GM18517 (cell line): ENCODE measurements around the gene TLK2.
"Not testable (repeated sequence)": the region's sequence is repeated elsewhere in the genome, so short reads cannot be mapped to it uniquely, and the experiment has no call there.

Source experiments
- ATAC-seq: cut with Tn5 transposase; IDR thresholded peaks from one replicate; pipeline ENCODE4 v1.9.1; 2021; ENCODE audit warnings: mild to moderate bottlenecking, moderate library complexity; ENCODE audit not compliant: unreplicated experiment

Gene TLK2

DNA sequence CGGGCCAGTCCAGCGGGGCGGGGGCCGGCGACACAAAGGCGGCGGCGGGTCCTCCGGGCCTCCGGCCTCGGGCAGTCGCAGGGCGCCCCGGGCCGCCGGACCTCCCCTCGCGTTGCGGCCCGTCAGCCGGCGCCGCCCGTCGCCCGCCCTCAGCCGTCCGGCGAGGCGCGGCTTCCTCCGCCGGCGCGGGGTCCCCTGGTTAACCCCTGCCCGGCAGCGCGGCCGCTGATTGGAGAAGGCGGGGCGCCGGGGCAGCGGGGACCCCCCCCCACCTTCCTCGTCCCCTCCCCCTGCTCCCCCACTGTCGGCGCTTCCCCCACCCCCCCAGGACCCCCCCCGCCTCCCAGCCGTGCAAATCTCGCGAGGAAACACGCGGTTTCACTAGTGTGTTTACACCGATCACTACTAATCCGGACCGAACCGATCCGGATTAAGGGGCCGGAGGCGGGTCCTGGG lies at the start of gene TLK2:
Gene TLK2 (plus strand): TSS at position 402 of the 456 bp plus-strand sequence. CDS start 2,301 bp downstream, outside the sequence.
- ATAC-seq: peak; percentile 45

DNA sequence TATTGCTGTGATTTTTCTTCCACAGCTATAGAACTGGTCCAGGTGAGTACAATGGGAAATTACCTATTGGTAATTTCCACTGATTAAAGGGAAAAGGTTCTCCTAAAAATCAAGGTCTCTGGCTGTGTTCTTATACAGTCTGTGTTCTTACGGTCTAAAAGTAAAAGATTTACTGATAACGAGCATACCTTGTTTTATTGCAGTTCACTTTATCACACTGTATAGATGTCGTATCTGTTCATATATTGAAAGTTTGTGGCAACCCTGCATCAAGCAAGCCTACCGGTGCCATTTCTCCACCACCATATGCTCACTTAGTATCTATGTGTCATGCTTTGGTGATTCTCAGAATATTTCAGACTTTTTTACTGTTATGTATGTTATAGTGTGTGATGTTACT lies 43.4 kb upstream of the TLK2 start:
- ATAC-seq: not testable (repeated sequence)

DNA sequence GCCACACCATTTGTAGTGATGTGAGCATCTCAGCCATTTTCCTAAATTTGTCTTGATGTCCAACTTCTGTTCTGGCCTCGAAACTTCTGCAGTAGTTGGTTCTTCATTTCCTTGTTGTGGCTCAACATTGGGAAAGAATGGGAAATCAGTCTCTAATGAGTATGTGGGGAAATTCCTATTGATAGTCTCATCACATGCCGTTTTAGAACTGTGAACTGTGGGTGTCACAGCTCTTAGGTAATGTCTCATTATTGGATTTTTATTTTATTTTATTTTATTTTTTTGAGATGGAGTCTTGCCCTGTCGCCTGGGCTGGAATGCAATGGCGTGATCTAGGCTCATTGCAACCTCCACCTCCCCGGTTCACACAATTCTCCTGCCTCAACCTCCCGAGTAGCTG lies 37.4 kb upstream of the TLK2 start:
- not testable (repeated sequence) for ATAC-seq

DNA sequence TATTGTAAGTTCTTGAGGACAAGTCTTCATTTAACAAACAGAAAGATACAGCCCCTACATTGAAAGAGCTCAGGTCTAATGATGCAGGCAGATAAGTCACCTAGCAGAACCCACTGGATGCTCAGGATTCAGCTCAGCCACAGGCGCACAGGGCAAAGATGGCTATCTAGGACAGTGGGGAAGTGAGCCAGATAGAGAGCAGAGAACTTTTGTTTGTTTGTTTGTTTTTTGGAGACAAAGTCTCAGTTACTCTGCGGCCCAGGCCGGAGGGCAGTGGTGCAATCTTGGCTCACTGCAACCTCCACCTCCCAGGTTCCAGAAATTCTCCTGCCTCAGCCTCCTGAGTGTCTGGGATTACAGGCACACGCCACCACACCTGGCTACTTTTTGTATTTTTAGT lies 34.6 kb upstream of the TLK2 start:
- ATAC-seq: no peak

DNA sequence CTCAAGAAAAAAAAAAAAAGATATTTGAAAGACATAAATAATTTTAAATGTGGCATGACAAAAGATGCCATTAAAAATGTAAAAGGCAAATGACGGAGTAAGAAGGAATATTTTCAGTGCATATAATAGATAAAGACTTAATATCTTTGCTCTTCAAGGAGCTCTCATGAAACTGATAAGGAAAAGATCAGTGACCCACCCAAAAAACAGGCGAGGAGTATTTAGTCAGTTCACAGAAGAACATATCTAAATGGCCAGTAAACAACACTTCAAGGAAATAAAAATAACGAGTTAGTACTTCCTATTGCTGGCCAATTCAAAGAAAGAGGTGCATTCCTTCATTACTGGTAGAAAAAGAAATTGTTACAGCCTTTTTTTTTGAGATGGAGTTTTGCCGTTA lies 32.8 kb upstream of the TLK2 start:
- not testable (repeated sequence) for ATAC-seq

DNA sequence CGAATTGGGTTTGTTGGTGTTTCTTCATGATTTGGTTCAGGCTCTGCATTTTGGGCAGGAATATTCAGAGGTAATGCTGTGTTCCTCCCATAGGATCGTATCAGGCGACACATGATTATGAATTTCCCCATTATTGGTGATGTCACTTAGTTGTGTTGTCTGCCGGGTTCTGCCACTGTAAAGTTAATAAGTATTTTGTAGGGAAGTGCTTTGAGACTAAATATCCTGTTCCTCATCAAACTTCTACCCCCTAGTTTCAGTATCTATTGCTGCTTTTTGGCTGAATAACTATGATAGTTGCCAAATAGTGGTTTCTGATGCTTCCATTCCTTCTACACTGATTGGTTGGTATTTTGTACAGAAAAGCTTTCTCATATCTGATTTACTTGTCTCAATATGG lies 26.4 kb upstream of the TLK2 start:
- not testable (repeated sequence) for ATAC-seq

DNA sequence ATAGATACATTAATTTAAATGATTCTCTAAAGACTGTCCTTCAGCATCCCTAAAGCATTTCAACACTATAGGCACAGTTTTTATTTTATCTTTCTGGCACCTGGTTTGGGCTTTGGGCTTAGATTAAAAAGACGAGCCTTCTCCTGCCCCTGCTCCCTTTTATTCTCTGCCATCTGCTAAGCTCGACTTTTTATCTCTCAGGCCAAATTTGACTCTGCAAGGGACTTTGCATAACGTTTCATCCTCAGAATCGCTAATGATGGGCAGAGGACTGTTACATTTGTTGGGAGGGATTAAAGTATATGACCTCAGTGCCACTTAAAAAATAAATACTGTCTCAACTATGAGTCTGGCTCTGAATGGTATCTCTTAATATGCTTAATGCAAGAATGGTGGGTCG lies 25.6 kb upstream of the TLK2 start:
- ATAC-seq: not testable (repeated sequence)

DNA sequence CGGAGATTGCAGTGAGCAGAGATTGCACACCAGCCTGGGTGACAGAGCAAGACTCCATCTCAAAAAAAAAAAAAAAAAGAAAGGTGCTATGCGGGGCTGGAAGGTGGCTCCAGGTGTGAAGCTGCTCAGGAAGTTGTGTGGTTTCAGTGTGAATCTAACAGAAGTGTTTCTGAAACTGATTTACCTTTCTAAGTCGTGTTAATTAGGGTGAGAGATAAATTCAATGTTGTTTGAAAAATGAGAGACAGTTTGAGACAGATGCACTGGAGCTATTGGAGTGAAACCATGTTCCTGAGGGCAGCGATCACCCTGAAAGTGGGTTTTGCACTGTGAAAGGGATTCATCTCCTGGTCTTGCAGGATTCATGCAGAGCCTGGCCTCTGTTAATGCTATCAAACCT lies 25.0 kb upstream of the TLK2 start:
- peak; percentile 43 for ATAC-seq

DNA sequence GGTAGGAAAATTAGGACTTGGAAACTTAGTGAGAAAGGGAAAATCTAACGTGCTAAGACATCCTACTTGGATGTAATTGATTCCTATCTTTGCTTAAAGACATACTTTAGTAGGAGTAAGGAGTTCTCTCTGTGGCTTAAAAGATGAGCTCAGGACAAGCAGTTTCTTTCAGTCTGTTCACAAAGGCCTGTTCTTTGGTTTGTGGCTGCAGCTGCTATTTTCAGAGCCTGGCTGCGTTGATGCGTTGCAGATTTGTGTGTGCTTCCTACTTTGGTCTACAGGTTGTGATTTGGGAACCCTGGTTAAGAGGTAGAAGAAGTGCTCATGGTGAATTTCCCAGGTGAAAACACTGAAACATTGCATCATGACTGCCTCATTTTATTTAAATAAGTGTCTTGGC lies 24.5 kb upstream of the TLK2 start:
- ATAC-seq: peak; percentile 42

DNA sequence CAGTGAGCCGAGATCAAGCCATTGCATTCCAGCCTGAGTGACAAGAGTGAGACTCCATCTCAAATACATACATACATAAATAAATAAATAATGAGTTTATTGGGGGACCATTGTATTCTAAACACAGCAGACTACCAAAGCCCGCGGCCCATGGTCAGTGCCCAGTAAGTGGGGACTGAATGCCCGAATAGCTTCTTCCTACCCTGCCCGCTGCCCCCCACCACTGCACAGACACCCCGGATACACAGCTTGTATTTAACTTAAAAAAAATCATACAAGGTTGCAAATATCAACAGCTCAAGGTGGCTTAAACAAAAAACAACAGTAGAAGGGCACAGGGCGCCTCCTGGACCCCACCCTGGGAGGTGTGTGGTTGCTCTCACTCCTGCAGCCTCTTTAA lies 22.6 kb upstream of the TLK2 start:
- ATAC-seq: no peak

DNA sequence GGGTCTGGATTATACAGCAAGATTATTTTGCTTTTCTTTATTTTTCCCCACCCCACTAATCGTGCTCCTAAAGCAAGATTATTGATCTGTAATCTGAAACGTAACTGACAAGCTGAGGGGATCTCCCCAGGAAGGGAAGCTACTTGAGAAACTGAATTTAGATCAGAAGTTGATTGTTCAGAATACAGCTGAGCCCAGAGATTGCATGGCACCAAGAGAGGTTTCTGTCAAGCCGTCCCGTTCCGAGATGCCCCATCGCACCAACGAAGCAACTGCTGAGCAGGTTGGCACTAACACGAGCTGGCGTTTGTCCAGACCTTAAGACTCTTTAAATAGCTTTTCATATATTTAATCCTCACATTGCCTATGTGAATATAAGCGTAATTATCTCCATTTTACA lies 20.1 kb upstream of the TLK2 start:
- ATAC-seq: not testable (repeated sequence)

DNA sequence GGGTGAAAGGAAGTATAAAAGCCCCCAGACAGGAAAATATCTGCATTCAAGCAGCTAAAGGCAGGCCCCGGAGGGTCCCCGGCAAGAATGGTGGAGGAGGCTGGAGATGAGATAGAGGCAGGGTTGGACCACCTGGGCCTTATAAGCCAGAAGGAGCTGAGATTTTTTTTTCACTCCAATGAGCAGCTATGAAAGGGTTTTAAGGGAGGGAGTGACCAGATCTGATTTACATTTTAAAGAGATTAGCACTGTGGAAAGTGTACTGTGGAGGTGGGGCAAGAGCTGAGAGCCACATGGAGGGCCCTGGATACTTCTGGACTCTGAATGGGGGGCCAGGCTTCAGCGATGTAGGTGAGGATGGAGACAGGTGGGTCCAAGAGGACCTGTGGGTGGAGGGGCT lies 14.2 kb upstream of the TLK2 start:
- ATAC-seq: not testable (repeated sequence)

DNA sequence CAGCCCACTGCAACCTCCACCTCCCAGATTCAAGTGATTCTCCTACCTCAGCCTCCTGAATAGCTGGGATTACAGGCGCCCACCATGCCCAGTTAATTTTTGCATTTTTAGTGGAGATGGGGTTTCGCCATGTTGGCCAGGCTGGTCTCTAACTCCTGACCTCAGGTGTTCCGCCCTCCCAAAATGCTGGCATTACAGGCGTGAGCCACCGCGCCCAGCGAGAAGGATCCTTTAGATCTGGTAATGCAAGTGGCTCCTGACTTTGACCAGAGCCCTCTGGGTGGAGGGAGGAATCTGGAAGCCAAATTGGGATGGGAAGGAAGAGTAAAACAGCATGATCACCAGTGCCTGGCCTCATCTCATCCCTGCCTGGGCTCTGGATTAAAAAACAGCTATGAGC lies 13.4 kb upstream of the TLK2 start:
- not testable (repeated sequence) for ATAC-seq

DNA sequence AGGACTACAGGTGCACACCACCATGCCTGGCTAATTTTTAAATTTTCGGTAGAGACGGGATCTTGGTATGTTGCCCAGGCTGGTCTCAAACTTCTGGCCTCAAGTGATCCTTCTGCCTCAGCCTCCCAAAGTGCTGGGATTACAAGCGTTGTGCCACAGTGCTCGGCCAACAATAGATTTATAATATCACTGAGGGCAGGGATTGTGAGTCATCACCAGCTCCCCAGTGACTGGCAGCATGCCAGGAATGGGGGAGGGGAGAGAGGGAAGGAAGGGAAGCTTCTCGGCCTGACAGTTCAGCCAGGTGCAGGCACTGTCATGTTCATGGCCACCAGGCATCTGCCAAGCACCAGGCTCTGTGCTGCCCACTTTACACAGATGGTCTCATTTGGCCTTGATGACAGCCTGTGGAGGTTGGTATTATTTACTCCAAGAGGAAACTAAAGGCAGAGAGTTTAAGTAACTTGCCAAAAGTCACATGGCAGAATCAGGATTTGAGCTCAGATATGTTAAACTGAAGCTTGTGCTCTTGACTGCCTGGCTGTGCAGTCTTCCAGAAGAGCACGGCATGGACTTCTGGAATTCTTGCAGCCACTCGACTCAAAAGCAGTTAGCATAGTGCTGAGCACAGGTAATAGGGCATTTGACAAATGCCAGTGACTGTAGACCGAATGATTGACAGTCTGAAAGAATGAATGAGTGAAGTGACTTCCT lies 7.8 kb upstream of the TLK2 start:
- ATAC-seq: not testable (repeated sequence)

DNA sequence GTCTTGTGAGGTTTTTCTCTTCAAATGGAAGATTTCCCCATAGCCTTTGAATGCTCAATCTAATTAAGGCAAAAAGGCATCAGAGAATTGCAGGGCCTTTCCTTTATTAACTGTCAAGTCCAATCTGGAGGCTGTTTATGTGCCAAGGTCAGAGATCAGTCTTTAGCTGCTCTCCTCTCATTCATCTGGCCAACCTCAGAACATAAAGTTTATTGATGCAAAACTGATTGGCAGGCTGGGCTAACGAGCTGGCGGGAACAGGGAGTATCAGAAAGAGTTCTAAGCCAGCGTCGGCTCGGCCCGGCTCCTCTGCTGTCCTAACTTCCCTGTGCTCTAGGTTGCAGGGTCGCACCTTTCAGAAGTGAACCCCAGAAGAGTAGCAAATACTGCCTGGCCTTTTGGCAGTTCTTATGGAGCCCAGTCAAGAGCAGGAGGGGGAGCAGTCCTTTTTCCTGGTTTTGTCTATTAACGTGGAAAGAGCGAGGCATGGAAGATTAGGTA lies 7.2 kb upstream of the TLK2 start:
- ATAC-seq: not testable (repeated sequence)

DNA sequence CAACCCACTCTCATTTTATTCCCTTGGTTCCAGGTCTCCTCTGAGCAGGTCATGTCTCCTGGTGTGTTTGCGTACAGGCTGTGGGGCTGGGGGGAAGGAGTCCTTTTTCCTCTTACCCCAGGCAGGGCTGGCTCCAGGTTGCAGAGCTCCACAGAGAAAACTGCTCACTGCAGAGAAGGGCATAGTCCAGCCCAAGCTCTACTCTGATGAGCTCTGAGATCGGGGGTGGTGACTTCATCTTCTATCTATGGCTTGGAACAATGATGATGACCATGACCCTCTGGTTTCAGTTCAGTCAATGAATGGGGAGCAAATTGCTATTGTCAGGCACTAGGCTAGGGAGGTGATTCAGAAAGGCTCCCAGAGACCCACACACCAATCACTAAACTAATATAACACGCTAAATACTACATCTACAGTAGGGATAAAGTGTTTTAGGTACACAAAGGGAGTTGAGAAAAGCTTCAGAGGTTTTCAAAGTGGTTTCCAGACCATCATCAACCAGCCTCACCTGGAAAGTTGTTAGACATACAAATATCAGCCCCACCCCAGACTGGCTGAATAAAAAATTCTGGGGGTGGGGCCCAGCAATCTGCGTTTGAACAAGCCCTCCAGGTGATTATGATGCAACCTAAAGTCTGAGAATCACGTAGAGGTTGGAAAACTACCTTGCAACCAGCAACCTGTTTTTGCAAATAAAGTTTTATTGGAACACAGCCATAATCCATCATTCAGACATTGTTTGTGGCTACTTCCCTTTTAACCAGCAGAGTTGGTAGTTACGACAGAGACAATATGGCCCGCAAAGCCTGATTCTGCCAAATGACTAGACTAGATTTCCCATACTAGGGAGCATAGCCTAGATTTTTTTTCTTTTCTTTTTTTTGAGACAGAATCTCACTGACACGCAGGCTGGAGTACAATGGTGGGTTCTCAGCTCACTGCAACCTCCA lies 5.3 kb upstream of the TLK2 start:
- not testable (repeated sequence) for ATAC-seq

DNA sequence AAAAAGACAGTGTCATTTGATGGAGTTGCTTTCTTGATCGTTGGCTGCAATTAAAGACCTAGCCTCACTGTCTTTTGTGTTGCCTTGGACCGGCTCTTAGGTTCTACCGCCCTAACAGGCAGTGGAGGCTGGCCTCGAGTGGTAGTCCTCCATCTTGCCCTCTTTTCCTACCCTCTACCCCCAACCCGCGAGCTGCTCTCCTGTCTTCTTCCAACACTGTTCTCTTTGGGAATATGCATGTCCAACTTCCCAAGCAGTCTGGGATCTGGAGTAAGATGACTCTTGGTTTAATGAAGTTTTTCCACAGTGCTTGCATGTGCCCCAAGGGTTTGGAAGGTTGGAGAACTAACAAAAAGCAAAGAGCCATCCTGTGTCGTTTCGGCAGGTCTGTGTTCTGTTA lies 1.5 kb upstream of the TLK2 start:
- not testable (repeated sequence) for ATAC-seq

DNA sequence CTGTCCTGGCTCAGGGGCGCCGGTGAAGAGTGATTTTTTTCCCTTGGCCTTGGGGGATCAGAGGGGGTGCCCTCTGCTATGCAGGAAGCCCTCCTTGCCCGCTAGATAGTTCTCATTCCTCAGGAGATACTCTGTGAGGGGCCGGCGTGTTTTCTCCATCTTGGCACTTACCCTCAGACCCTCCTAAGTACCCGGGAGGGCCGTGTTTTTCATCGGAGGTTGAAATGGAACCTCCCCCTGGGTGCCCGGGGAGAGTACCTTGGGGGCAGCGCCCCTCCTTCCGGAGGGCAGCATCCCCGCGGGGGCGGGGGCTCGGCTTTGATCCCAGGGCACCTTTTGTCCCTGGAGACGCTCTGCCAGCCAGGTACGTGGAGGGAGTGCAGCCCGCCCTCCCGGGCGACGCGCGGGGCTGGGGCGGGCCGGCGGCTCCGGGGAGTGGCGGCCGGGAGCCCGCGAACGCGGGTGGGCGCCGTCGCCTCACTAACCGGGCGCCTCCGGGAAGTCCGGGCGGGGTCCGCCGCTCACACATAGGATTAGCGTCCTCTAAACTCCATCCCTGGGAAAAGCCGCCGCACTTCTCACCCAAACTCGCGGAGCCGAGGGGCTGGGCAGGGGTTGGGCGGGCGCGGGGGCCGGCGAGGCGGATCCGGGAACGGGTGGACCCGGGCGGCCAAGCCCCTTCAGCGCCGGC lies 762 bp upstream of the TLK2 start:
- ATAC-seq: peak; percentile 28

DNA sequence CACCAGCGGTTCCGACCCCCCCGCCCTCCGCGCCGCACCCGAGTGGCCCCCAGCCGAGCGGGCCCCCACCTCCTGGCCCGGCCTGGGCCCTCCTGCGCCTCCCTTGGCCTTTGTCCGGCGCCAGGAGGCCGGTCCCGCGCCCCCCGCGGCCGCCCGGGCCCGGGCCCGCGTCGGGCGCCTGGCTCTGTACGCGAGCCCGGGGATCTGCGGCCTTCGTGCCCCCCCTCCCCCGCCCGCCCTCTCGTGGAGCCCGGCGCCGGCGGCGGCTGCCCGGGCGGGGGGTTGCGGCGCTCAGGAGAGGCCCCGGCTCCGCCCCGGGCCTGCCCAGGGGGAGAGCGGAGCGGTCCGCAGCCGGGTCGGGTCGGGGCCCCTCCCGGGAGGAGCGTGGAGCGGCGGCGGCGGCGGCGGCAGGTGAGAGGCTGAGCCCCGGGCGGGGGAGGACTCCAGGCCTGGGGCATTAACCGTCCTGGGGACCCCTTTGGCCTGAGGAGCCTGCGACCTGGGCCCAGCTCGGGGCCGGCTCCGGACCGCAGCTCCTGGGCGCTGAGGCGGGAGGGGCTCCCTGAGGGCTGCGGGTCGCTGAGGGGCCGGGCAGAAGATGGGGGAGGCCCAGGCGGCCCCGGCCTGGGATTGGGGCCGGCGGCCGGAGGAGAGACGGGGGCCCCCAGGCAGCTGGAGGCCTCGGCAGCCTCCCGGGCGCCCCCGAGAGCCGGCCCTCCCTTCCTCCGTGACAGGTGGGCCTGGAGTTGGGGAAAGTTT lies 434 bp downstream of the TLK2 start:
- ATAC-seq: peak; percentile 39

DNA sequence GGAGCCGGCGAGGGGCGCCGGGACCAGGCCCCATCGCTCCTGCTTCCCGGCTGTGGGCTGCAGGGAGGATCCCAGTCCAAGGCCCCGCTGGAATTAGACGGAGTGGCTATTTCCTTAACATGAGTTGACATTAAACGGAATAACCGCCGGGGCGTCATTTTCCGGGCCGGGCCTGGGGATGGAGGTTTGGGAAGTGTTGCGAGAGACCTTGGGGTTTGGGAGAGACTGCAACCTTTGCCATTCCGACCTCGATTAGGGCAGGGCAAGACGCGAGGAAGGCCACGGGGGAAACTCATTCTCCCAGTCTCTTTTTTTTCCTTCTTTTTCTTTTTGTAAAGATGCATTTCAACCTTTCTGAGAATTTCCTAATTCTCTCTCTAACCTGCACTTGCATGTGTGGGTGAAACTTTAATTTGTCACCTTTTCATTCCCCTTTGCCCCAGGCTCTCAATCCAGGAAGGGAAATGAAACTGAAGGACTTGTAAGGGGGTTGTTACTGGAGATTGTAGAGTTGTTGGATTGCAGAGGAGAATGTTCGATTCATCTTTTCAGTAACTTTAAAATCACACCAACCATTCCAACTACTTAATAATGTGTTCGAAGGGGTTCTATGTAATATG lies 1.1 kb downstream of the TLK2 start:
- ATAC-seq: not testable (repeated sequence)
